ENCODE measurements around the gene REG4.

DNA sequence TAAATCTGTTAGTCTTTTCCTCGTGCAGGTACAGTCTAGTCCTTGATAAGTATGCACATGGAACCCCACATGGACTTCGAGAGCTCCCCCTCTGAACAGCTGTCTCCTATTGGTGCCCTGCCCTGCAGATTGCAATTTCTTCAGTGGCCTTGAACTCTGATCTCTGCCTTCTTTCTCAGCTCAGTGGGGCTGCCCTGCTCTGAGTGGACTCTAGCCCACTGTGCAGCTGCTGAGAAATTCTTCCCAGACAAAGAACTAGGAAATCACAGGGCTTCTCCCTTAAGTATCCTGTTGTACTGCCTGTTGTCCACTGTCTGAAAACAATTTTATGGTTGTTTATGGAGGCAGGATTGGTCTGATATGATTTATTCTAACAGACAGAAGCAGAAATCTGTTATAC lies 46.9 kb upstream of the REG4 start:
- no peak for TF ChIP-seq SIN3A (IDR thresholded peaks at IDR 0.05; ENCODE audit: borderline replicate concordance, insufficient read depth, low read depth, low read length)
- TF ChIP-seq, protein P1, sequence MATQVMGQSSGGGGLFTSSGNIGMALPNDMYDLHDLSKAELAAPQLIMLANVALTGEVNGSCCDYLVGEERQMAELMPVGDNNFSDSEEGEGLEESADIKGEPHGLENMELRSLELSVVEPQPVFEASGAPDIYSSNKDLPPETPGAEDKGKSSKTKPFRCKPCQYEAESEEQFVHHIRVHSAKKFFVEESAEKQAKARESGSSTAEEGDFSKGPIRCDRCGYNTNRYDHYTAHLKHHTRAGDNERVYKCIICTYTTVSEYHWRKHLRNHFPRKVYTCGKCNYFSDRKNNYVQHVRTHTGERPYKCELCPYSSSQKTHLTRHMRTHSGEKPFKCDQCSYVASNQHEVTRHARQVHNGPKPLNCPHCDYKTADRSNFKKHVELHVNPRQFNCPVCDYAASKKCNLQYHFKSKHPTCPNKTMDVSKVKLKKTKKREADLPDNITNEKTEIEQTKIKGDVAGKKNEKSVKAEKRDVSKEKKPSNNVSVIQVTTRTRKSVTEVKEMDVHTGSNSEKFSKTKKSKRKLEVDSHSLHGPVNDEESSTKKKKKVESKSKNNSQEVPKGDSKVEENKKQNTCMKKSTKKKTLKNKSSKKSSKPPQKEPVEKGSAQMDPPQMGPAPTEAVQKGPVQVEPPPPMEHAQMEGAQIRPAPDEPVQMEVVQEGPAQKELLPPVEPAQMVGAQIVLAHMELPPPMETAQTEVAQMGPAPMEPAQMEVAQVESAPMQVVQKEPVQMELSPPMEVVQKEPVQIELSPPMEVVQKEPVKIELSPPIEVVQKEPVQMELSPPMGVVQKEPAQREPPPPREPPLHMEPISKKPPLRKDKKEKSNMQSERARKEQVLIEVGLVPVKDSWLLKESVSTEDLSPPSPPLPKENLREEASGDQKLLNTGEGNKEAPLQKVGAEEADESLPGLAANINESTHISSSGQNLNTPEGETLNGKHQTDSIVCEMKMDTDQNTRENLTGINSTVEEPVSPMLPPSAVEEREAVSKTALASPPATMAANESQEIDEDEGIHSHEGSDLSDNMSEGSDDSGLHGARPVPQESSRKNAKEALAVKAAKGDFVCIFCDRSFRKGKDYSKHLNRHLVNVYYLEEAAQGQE (IDR thresholded peaks at IDR 0.05; ENCODE audit: insufficient read depth in 1 of 2, low read depth in 2 of 2, low read length in 1 of 2): no peak
- TF ChIP-seq CTCF (IDR thresholded peaks at IDR 0.05): no peak

Measured in Panc1 (cell line).